D341Med (cell line): ENCODE measurements around the gene RAB10.

ENCODE experiments used
- DNase-seq: peaks from one replicate; pipeline ENCODE4 v3.0.0; 2012; ENCODE audit warnings: low spot score

The RAB10 gene

GRCh38 chr2:26178746-26179436, 145.0 kb downstream of the RAB10 start:
- DNase-seq, result no peak

GRCh38 chr2:26179446-26179913, 145.6 kb downstream of the RAB10 start:
- no peak for DNase-seq

GRCh38 chr2:26182441-26182840, 148.6 kb downstream of the RAB10 start:
- no peak for DNase-seq

DNA sequence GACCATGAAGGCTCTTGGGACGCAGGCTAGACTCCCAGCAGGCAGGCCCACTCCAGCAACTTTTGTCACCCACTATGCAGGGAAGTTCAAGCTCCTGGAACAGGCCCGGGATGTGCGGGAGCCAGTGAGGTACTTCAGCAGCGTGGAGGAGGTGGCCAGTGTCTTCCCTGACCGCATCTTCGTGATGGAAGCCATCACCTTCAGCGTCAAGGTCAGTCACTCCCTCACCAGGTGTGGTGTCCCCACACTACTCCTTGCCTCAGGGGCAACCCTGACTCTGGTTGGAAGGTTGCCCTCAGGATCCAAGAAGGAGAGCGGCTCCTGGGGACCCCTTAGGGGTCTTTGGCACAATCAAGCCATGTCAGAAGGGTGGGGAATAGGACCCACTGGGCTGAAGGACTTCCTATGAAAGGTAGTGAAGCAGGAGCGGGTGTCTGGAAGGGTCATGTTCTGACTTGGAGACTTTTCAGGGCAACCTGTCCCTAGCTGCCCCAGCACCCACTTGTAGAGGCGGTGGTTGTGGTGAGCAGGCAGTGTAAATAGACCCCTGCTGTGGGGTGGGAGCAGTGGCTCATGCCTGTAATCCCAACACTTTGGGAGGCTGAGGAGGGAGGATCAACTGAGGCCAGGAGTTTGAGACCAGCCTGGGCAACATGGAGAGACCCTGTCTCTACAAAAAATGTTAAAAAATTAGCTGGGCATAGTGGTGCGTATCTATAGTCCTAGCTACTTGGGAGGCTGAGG, 149.2 kb downstream of the RAB10 start:
- no peak for DNase-seq

- no peak for DNase-seq
Observed at GRCh38 chr2:26184121-26184520, 150.2 kb downstream of the RAB10 start.

- no peak for DNase-seq
Observed at GRCh38 chr2:26184555-26185303, 150.8 kb downstream of the RAB10 start.

GRCh38 chr2:26185304-26185928, 151.5 kb downstream of the RAB10 start:
- DNase-seq, result no peak

DNA sequence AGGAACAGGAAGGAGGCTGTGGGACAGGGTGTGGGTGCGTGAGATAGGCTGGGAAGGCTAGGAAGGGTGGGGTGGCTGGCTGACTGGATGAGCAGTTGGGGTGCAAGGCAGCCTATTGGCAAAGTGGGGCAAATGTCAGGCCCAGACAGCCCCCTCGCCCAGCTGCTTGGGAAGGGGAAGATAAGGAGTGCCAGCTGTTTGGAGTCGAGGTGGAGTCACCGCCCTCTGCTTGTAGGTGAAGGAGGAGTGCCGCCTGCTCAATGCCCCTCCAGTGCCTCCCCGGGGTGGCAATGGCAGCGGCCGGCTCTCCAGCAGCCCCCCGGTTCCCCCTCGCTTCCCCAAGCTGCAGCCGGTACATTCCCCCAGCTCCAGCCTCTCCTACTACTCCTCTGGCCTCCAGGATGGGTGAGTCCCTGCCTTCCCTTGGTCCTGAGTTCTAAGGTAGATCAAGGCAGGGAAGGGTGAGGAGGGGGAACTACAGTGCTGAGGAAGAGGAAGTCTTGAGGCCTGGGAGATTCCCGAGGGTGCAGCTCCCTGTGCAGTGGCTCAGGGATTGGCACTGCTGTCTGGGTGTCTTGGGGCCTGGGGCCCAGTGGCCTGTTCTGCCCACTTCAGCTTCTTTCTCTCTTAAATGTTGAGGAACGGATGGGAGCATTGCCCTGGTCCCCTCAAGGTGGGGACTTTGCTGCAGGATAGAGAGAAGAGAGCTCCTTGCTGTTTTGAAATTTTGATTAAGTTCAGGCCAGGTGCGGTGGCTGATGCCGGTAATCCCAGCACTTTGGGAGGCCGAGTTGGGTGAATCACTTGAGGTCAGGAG, 152.3 kb downstream of the RAB10 start:
- DNase-seq, result no peak
